Measurements from ENCODE around the gene TUBGCP6. TPM values are rescaled to one million over a fixed set of nuclear protein-coding genes. Genes with fewer than 3 reads are reported as not detected.

TUBGCP6 gene
- total RNA-seq, 1 donor from 2014 or later = 26.3 TPM

DNA sequence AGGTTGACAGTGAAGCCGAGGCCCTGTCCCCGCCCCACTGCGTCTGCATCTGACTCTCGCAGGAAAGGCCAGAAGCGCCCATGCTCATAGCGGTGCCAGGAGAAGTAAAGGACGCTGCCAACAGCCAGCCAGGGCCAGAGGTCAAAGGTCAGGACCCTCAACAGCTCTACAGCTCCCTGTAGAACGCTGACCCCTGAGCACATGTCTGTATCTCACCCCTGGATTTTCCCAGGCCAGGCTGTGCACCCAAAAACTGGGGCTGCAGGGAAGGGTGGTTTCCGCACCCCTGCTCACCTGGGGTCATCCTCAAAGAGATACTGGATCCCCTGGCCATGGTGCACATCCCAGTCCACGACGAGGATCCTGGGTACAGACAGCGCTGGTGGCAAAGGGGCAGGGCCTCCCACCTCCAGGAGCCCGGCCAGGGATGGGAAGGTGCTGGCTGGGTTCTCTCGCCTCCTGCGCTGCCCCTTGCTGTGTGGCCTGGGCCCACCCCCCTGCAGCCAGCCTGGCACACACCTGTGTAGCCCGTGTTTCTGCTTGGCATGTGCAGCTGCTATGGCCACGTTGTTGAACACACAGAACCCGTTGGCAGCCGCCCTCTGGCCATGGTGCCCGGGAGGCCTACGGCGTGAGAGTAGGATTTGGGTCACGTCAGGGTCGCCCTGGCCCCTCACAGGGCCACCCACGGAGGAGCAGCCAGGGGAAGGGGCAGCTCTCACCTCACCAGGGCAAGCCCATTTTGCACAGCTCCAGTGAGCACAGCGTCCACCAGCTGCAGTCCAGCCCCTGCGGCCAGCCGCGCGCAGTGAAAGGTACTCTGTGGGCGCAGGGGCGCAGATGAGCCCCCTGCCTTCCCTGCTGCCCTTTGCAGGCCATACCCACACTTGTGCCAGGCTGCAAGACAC is 4.8 kb upstream of the TUBGCP6 start:
- Histone ChIP-seq H3K36me3 (ENCODE audit: insufficient read depth, low read length) (no peaks in the 10 kb centered on the region), H3K9me3 (ENCODE audit: insufficient read depth, low read depth, low read length) (no peaks in the 10 kb centered on the region), H3K4me2 (ENCODE audit: low read length) (peak overlapping the region; percentile 99), H3K79me2 (ENCODE audit: insufficient read depth, low read length) (peaks cover 43% of the 10 kb centered on the region), H4K20me1 (ENCODE audit: insufficient read depth, low read length) (peaks cover 44% of the 10 kb centered on the region), H3K9ac (ENCODE audit: low read length) (peak overlapping the region; percentile 89), H3K4me3 (ENCODE audit: insufficient read depth, low read depth, low read length) (no peak overlapping the region), H2AFZ (ENCODE audit: low read depth, low read length) (no peak overlapping the region), H3K27ac (ENCODE audit: low read depth, low read length) (no peak overlapping the region), H3K4me1 (ENCODE audit: insufficient read depth, low read length) (peaks cover 30% of the 10 kb centered on the region), H3K27me3 (ENCODE audit: insufficient read depth, low read length) (no peaks in the 10 kb centered on the region)
- DNase-seq (ENCODE audit: low read depth) = no peak
- Mint-ChIP-seq H3K9me3 (ENCODE audit: unreplicated experiment) (no peaks in the 10 kb centered on the region), H3K4me1 (ENCODE audit: low read depth, unreplicated experiment) (peaks cover 2% of the 10 kb centered on the region), H3K4me3 (ENCODE audit: unreplicated experiment) (peak overlapping the region; percentile 81), H3K27me3 (ENCODE audit: low read depth, unreplicated experiment) (no peaks in the 10 kb centered on the region), H3K27ac (ENCODE audit: unreplicated experiment) (no peak overlapping the region), H3K36me3 (ENCODE audit: low read depth, unreplicated experiment) (peaks cover 3% of the 10 kb centered on the region)
- TF ChIP-seq EZH2 (IDR thresholded peaks at IDR 0.05; ENCODE audit: insufficient read depth, low read length) (no peak), CTCF (IDR thresholded peaks at IDR 0.05; ENCODE audit: insufficient read depth, low read depth, low read length) (no peak)
- FAIRE-seq = no peak

GRCh38 chr22:50248196-50249081 is 3.6 kb upstream of the TUBGCP6 start:
- peaks cover 53% of the 10 kb centered on the region for H4K20me1 ChIP-seq (ENCODE audit: insufficient read depth, low read length)
- no peaks in the 10 kb centered on the region for H3K27me3 Mint-ChIP-seq (ENCODE audit: low read depth, unreplicated experiment)
- no peaks in the 10 kb centered on the region for H3K9me3 Mint-ChIP-seq (ENCODE audit: unreplicated experiment)
- FAIRE-seq (no peak), DNase-seq (ENCODE audit: low read depth) (no peak)
- H3K79me2 ChIP-seq (ENCODE audit: insufficient read depth, low read length) = peaks cover 55% of the 10 kb centered on the region
- H3K27ac Mint-ChIP-seq (ENCODE audit: unreplicated experiment) = no peak overlapping the region
- peaks cover 5% of the 10 kb centered on the region for H3K36me3 Mint-ChIP-seq (ENCODE audit: low read depth, unreplicated experiment)
- no peak overlapping the region for H3K4me3 Mint-ChIP-seq (ENCODE audit: unreplicated experiment)
- no peaks in the 10 kb centered on the region for H3K27me3 ChIP-seq (ENCODE audit: insufficient read depth, low read length)
- no peak overlapping the region for H3K9ac ChIP-seq (ENCODE audit: low read length)
- TF ChIP-seq EZH2 (IDR thresholded peaks at IDR 0.05; ENCODE audit: insufficient read depth, low read length) (no peak), CTCF (IDR thresholded peaks at IDR 0.05; ENCODE audit: insufficient read depth, low read depth, low read length) (no peak)
- H3K4me1 Mint-ChIP-seq (ENCODE audit: low read depth, unreplicated experiment) = peaks cover 9% of the 10 kb centered on the region
- H3K9me3 ChIP-seq (ENCODE audit: insufficient read depth, low read depth, low read length) = no peaks in the 10 kb centered on the region
- H3K4me3 ChIP-seq (ENCODE audit: insufficient read depth, low read depth, low read length) = no peak overlapping the region
- H2AFZ ChIP-seq (ENCODE audit: low read depth, low read length) = no peak overlapping the region
- peaks cover 38% of the 10 kb centered on the region for H3K4me1 ChIP-seq (ENCODE audit: insufficient read depth, low read length)
- no peaks in the 10 kb centered on the region for H3K36me3 ChIP-seq (ENCODE audit: insufficient read depth, low read length)
- peak overlapping the region; percentile 33 for H3K4me2 ChIP-seq (ENCODE audit: low read length)
- H3K27ac ChIP-seq (ENCODE audit: low read depth, low read length) = peak overlapping the region; percentile 37
